SU-DHL-6 (cell line): ENCODE data around the gene KRT38.

Source experiments
- CTCF ChIP-seq: fragments of 200-600 bp; sonication (generic); IDR thresholded peaks from one replicate; pipeline ENCODE4 v1.5.1; 2017; ENCODE audit warnings: antibody characterized with exemption, mild to moderate bottlenecking, low read length, moderate library complexity; ENCODE audit not compliant: insufficient read depth, poor library complexity, severe bottlenecking
- EZH2phosphoT487 ChIP-seq: fragments of 200-600 bp; sonication (generic), shearing (Covaris generic); conservative IDR thresholded peaks from 2 replicates; pipeline ENCODE4 v1.6.1; 2018; ENCODE audit warnings: mild to moderate bottlenecking, antibody characterized with exemption, low read length, moderate library complexity, mixed read lengths

DNA sequence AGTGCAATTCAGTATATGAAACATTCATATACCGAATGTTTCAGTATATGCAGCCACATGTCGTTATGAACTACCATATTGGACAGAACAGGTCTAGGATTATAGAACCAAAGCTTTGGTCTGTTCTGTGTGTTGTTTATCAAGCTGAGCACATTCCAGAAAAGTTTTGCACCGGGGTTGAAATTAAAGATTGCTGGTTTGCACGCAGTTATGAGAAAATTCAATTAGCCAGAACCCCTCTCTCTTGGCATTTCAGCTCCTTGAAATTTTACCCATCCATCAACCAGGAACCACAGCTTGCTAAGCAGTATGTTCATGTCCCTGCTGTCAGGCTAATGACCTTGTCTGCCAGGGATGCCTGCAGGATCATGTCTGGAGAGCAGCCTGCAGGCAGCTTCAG, 16.9 kb upstream of the KRT38 start:
- TF ChIP-seq CTCF = no peak
- TF ChIP-seq EZH2phosphoT487 = no peak
